Stimulated activated CD8-positive, alpha-beta memory T cell treated with anti-CD3 and anti-CD28 coated beads, Interleukin-12 subunit alpha, Interleukin-12 subunit beta, amount 100 ng/mL, for 1 hour (primary cell): ENCODE results near the gene SPRR2A.
"Not testable (repeated sequence)": the region's sequence is repeated elsewhere in the genome, so short reads cannot be mapped to it uniquely, and the experiment has no call there.

Experiments
- DNase-seq: peaks from one replicate; pipeline ENCODE4 v3.0.0-alpha.2; 2020; ENCODE audit warnings: low read depth

Gene SPRR2A

DNA sequence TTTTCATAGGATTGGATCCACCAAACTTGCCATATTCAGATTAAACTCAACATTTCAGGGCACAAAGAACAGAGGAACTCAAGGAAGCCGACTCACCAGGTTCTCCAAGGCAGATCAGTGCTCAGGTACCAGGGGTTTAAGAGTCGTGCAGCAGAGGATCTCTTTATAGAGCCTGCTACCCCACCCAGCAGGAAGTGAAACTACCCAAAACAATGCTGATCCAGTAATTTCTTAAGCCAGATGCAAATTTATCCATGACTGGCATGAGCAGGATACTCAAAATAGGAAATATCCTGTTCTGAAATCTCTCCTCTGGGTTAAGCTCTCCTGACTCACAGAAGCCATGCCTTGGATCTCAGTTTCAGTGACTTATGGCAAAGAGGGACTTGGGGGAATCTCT, at the start of gene SPRR2A:
SPRR2A (minus strand) TSS at position 138 of the 400 bp plus-strand sequence. CDS start 777 bp downstream, outside the sequence.
- DNase-seq, result no peak

DNA sequence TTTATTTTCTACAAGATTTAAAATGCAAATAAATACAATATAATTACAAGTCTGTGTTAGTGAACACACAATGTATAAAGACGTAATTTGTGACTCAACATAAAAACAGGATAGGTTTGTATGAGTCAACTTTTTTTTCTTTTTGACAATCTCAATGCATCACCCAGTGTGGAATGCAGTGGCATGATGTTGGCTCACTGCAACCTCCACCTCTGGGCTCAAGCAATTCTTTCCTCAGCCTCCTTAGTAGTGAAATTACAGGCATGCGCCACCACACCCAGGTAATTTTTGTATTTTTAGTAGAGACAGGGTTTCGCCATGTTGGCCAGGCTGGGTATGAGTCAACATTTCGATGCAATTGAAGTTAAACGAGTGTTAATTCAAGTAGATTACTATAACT, 42.9 kb upstream of the SPRR2A start:
- no peak for DNase-seq

DNA sequence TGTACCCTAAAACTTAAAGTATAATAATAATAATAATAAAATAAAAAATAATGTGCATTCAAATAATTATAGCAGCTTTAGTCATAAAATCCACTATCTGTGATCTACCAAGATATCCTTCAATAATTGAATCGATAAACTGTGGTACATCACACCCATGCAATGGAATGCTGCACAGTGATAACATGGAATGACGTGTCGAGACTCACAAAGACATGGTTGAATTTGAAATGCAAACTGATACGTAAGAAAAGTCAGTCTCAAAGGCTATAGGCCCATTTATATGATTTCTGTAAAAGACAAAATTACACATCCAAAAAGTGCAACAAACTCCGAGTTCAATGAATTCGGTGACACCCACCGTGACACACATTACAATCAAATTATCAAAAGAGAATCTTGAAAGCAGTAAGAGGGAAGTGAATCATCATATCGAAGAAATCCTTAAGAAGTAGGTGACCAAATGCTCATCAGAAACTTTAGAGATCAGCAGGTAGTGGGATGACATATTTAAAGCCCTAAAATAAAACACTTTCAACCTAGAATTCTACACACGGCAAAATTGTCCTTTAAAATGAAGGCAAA, 42.2 kb upstream of the SPRR2A start:
- DNase-seq, result no peak

DNA sequence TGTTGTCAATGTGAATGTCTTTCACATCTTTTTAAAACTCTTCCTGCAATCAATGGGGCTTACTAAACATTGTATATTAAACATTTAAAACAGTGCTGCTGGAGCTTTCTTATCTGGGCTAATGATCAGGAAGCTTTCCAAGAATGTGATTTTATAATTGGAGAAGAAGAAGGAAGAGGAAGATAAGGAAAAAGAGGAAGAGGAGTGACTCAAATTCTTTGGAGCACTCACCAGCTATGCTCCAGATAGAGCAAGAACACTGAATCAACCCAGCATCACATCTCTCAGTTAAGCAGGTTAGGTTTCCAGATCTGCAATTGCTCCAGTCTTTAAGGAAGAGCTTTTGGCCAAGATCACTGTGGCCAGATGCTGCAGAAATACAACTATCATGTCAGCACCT, 38.5 kb upstream of the SPRR2A start:
- DNase-seq, result no peak

DNA sequence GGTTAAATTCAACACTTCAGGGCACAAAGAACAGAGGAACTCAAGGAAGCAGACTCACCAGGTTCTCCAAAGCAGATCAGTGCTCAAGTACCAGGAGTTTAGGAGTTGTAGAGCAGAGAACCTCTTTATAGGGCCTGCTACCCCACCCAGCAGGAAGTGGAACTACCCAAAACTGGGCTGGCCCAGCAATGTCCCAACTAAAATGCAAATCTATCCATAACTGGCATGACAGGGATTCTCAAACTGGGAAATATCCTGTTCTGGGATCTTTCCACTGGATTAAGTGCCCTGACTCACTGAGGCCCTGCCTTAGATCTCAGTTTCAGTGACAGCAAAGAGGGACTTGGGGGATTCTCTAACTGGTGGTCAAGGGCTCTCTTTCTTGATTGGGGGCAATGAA, 37.1 kb upstream of the SPRR2A start, which contains the start of gene SPRR2E:
SPRR2E (minus strand) TSS at position 101 of the 400 bp plus-strand sequence. CDS start 775 bp downstream, outside the sequence.
- DNase-seq, result no peak

DNA sequence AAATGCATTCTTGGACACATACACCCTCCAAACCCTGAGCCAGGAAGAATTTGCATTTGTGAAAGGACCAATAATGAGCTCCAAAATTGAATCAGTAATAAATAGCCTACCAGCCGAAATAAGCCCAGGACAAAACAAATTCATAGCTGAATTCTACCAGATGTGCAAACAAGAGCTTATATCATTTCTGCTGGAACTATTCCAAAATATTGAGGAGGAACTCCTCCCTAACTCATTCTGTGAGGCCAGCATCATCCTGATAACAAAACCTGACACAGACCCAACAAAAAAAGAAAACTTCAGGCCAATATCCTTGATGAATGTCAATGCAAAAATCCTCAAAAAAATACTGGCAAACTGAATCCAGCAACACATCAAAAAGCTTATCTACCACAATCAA, 30.3 kb upstream of the SPRR2A start:
- DNase-seq, result no peak

DNA sequence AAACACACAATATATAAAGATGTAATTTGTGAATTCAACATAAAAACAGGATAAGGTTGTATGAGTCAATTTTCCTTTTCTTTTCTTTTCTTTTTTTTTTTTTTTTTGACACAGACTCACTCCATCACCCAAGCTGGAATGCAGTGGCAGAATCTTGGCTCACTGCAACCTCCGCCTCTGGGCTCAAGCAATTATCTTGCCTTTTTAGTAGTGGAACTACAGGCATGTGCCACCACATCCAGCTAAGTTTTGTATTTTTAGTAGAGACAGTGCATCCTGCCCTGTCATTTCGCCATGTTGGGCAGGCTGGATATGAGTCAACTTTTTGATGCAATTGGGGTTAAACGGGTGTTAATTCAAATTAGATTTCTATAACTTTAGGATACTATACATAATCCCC, 24.4 kb upstream of the SPRR2A start:
- DNase-seq, result no peak

DNA sequence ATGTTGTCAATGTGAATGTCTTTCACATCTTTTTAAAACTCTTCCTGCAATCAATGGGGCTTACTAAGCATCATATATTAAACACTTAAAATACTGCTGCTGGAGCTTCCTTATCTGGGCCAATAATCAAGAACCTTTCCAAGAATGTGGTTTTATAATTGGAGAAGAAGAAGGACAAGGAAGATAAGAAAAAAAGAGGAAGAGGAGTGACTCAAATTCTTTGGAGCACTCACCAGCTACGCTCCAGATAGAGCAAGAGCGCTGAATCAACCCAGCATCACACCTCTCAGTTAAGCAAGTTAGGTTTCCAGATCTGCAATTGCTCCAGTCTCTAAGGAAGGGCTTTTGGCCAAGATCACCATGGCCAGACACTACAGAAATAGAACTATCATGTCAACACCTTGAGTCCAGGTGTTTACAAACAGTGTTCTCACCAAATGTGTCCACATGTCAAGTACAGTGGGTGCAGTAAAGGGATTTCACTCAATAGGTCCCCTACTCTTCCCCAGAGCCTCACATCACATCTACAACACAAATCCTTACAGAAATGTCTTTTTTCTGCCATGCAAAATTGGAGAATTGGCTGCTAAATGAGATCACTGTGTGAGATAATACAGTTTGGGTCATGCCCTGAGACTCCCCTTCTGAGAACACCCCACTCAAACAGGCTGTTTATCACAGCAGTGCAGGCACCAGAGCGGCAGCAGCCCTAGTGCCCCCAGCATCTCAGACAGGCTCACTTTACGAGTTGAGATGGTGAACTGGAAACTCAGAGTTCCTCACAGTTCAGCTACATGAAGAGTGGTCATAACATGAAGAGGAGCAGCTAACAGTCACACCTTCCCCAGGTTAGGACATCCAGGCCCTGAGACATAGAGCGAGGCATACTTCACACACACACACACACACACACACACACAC, 15.8 kb upstream of the SPRR2A start:
- no peak for DNase-seq

DNA sequence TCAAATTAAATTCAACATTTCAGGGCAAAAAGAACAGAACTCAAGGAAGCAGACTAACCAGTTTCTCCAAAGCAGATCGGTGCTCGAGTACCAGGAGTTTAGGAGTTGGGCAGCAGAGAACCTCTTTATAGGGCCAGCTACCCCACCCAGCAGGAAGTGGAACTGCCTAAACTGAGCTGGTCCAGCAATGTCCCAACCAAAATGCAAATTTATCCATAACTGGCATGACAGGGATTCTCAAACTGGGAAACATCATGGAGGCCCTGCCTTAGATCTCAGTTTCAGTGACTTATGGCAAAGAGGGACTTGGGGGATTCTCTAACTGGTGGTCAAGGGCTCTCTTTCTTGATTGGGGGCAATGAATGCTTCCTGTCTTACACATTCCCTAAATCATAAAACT, 14.2 kb upstream of the SPRR2A start, which contains the start of gene SPRR2B:
SPRR2B (minus strand) TSS at position 101 of the 400 bp plus-strand sequence. CDS start 772 bp downstream, outside the sequence.
- no peak for DNase-seq

DNA sequence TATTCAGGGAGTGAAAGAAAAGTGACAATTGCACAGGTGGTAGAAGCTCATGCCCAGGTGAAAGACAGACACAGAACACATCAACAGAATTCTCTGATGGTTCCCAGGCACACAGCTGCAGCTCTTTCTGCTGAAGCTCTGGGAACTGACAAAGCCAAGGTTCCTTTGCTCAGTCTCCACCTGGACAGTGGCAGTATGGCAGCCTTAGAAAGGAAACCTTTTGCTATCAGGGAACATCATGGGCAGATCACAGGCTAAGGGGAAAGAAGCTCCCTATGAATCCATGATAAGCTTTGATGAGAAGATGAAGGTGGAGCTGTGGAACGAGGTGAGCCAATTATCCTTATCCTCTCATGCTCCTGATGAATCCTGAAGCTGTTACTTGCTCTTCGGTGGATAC, 12.9 kb upstream of the SPRR2A start:
- no peak for DNase-seq

DNA sequence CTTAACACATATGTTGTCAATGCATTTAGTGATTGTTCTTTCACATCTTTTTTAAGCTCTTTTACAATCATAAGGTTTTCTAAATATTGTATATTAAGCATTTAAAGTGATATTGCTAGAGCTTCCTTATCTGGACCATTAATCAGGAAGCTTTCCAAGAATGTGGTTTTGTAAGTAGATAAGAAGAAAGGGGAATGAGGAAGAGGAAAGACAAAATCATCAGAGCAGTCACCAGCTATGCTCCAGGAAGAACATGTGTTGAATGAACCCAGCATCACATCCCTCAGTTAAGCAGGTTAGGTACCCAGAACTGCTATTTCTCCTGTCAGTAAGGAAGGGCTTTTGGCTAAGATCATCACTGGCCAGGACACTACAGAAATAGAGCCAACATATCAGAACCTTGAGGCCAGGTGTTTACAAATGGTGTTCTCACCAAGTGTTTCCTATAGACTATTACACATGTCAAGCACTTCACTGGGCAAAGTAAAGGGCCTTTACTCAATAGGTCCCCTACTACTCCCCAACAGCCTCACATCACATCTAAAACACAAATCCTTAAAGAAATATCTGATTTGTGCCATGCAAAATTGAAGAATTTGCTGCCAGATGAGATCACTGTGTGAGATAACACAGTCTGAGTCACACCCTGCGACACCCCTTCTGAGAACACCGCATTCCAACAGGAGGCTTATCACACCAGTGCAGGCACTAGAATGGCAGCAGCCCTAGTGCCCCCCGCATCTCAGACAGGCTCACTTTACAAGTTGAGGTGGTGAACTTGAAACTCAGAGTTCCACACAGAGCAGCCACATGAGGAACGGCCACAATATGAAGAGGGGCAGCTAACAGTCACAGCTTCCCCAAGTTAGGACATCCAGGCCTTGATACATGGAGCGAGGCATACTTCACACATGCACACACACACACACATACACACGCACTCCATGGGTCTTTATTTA, 1.8 kb upstream of the SPRR2A start:
- no peak for DNase-seq

DNA sequence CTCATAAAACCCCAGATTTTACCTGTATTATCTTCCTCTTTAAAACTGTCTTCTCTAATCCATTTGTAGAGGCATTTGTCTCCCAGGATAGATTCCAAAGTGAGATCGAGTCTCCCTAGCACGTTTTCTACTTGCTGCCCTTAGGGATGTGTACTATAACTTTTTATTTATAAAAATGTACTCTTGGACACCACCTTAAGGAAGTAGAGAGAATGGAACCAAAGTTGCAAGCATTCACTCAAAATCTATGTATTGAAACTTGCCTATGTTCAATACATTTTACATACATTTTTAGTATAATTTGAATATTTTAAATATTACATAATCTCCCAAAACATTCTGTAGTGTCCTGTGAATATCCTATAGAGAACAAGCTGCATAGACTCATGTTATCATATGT, 842 bp upstream of the SPRR2A start:
- DNase-seq, result no peak

DNA sequence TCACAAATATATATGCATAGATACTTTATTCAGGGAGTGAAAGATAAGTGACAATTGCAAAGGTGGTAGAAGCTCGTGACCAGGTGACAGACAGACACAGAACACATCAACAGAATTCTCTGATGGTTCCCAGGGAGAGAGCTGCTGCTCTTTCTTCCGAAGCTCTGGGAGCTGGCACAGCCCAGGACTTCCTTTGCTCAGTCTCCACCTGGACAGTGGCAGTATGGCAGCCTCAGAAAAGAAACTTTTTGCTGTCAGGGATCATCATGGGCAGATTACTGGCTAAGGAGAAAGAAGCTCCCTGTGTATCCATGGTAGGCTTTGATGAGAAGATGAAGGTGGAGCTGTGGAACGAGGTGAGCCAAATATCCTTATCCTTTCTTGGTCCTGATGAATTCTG, 1.2 kb downstream of the SPRR2A start:
- DNase-seq, result not testable (repeated sequence)

DNA sequence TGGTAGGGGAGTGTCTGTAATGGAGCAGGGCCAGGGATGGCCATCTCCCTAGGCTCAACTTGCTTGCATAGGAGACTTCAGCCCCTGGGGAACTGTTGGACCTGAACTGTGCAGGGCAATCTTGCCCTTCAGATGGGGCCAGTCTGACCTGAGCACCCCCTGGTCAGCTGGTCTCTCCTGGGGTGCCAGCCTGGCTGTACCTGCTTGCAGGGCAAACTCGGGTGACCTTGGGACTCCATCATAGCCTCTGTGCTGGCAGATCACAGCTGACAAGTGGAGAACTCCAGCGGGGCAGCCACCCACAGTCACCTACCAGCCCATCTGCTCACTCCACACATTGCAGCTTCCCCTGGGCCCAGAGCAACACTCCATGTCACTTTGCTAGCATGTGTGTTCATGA, 8.1 kb downstream of the SPRR2A start:
- no peak for DNase-seq

DNA sequence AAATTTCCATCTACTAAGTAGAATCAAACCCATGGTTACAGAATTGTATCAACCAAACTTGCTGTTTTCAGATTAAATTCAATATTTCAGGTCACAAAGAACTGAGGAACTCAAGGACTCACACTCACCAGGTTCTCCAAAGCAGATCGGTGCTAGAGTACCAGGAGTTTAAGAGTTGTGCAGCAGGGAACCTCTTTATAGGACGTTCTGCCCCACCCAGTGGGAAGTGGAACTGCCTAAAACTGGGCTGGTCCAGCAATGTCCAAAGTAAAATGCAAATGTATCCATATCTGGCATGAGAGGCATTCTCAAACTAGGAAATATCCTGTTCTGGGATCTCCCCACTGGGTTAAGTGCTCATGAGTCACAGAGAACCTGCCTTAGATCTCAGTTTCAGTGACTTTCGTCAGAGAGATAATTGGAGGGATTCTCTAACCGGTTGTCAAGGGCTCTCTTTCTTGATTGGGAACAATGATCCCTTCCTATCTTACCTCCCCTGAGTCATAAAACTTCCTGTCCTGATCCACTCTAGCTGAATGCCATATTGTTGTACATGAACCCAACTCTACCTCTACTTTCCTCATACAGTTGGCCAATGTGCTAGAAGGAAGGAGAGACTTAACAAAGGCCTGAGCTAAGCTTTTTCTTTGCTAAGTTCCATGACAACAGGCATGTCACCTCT, 16.2 kb downstream of the SPRR2A start, which contains the start of gene SPRR2D:
SPRR2D (minus strand) TSS at position 171 of the 682 bp plus-strand sequence. CDS start 774 bp downstream, outside the sequence.
- DNase-seq, result no peak

DNA sequence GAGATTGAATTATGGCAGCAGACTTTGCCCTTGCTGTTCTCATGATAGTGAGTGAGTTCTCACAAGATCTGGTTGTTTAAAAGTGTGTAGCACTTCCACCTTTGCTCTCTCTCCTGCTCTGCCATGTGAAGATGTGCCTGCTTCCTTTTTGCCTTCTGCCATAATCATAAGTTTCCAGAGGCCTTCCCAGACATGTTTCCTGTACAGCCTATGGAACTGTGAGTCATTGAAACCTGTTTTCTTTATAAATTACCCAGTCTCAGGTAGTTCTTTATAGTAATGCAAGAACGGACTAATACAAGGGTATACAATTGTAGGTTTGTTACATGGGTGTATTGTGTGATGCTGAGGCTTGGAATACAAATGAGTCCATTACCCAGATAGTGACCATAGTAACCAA, 22.1 kb downstream of the SPRR2A start:
- no peak for DNase-seq

DNA sequence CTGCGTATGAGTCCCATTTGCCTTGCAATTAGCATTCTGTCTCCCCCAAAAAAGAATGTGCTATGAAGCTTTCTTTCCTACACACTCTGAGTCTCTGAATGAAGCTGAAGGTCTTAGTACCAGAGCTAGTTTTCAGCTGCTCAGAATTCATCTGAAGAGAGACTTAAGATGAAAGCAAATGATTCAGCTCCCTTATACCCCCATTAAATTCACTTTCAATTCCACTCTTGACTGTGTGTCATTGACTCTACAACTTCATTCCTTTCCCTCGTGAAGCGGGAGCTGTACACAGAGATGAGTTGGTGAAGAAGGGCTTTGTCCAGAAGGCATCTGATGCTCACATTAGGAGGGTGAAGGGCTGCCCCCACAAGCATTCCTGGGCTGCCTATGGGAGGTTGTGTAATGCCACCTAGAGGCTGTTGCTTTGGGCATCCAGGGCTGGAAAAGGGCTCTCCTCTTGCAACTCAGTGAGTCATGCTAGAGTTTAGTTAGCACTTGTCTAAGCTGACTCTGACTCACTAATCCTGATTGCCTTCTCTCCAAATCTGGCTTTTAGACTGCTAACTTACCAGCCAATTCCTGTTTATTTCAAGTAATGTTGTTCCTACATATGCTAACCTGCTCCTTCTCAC, 24.5 kb downstream of the SPRR2A start:
- no peak for DNase-seq

DNA sequence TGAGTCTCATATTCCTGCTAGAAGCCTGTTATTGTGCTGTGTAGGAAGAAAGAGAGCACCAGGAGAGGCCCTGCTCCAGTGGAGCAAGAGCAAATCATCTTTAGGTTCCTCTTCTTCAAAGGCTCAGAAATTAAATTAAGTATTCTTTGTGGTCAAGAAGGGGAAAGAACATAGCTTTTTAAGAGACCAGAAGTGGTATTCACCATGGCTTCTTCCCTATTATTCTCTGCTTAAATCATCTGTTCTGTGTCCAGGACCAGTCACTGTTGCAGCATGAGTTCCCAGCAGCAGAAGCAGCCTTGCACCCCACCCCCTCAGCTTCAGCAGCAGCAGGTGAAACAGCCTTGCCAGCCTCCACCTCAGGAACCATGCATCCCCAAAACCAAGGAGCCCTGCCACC, 25.2 kb downstream of the SPRR2A start:
- DNase-seq, result no peak

DNA sequence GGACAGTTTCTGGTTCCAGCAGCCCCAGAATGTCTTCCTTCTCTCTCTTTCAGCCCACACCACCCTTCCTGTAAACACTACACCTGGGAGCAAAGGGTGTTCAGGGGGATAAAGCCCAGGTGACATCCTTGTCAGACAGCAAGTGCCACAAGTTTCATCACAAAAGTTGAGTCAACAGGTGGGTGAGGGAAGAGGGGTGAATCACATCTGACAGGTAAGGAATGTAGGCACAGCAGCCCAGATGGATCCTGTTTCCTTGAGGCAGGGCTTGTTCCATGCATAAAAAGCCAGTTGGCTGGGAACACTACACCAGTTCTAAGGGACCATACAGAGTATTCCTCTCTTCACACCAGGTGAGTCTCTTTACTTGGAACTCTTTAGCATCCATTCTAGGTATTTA, 26.4 kb downstream of the SPRR2A start, which contains the start of gene SPRR1B:
SPRR1B (plus strand) TSS at position 309 of the 400 bp plus-strand sequence. CDS start 1,143 bp downstream, outside the sequence.
- DNase-seq, result no peak

DNA sequence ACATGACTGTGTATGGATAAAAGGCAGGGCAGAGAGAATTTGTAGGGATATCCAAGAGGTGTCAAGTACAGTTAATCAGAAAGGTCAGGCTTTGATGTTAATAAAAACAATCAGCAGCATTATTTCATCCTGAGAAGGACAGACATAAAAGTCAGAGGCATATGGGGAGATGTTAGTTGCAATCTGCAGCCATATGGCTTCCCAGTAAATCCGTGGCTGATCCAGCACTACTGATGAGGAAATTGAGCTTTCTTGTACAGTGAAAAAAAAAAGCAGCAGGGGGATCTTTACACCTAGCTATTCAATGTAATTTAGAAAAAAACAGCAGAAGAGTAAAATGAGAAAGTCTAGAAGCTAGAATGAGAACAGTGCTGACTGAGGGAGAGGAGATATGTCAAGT, 28.5 kb downstream of the SPRR2A start:
- no peak for DNase-seq

DNA sequence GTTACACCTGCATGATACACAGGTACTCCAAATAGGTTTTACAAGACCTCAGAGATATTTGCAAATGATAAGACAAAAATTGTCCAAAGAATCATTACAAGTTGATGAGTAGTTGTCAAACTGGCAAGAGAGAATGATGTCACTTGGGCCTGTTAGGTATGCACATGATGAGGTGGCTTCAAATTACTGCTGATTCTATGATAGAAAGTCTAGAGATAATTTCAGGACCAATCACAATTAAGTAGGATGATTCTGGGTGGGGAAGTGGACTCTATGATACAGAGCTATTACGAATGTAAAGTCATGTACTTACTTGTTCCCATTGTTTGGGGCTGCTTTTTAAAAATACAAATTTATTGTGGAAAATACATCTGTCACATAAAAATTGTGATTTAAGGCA, 31.5 kb downstream of the SPRR2A start:
- DNase-seq, result no peak
